Keratinocyte (primary cell): ENCODE data around the gene IBSP. TPM values are rescaled to one million over a fixed set of nuclear protein-coding genes. Genes with fewer than 3 reads are reported as not detected.
A peak's percentile ranks its signal among the peaks of the same experiment; 100 is the strongest.

ENCODE experiments used
- DNase-seq: peaks from one replicate; pipeline ENCODE4 v3.0.0-alpha.2; 2011; ENCODE audit warnings: low read depth, missing footprints, low spot score
- FAIRE-seq: peaks from 2 replicates; lab custom pipeline; 2011; peaks lifted over from hg19 to GRCh38; lab: Jason Lieb, UNC
- H2AFZ ChIP-seq: 2 replicates; pipeline ENCODE4 v1.6.0; 2012; ENCODE audit warnings: low read length, control low read depth, inconsistent platforms; ENCODE audit not compliant: control insufficient read depth
- H3K27ac ChIP-seq: 2 replicates; pipeline ENCODE4 v1.5.1; 2011; ENCODE audit warnings: low read length; ENCODE audit not compliant: control insufficient read depth, insufficient read depth
- H3K27me3 ChIP-seq: 3 replicates; pipeline ENCODE4 v1.6.0; 2011; ENCODE audit warnings: low read length; ENCODE audit not compliant: control insufficient read depth, insufficient read depth; ENCODE audit errors: extremely low read depth
- H3K36me3 ChIP-seq, 2 experiments: 2 replicates in 1 of 2; 3 replicates in 1 of 2; pipeline ENCODE4 v1.5.1; 2011; ENCODE audit warnings: low read length in 2 of 2, mild to moderate bottlenecking in 1 of 2; ENCODE audit not compliant: control insufficient read depth in 2 of 2, insufficient read depth in 2 of 2; ENCODE audit errors: extremely low read depth in 1 of 2
- H3K4me1 ChIP-seq: 3 replicates; pipeline ENCODE4 v1.5.1; 2011; ENCODE audit warnings: low read length; ENCODE audit not compliant: control insufficient read depth, insufficient read depth; ENCODE audit errors: extremely low read depth
- H3K4me2 ChIP-seq: 3 replicates; pipeline ENCODE4 v1.6.0; 2011; ENCODE audit warnings: low read depth, low read length; ENCODE audit not compliant: control insufficient read depth, insufficient read depth; ENCODE audit errors: extremely low read depth
- H3K4me3 ChIP-seq, 3 experiments: fragments of 200-600 bp in 1 of 3; sonication (generic) in 1 of 3; 2 replicates in 2 of 3; 3 replicates in 1 of 3; pipeline ENCODE4 v1.5.1; 2011 to 2016; ENCODE audit warnings: low read length in 3 of 3, mild to moderate bottlenecking in 3 of 3, control low read depth in 2 of 3, inconsistent platforms in 1 of 3, low read depth in 1 of 3, mixed read lengths in 1 of 3, mixed run types in 1 of 3, moderate library complexity in 1 of 3; ENCODE audit not compliant: control insufficient read depth in 2 of 3, insufficient read depth in 2 of 3; ENCODE audit errors: extremely low read depth in 1 of 3
- H3K79me2 ChIP-seq: 2 replicates; pipeline ENCODE4 v1.6.0; 2012; ENCODE audit warnings: low read length; ENCODE audit not compliant: control insufficient read depth, insufficient read depth
- H3K9ac ChIP-seq: 3 replicates; pipeline ENCODE4 v1.6.0; 2011; ENCODE audit warnings: low read length; ENCODE audit not compliant: control insufficient read depth, insufficient read depth; ENCODE audit errors: extremely low read depth
- H3K9me1 ChIP-seq: 3 replicates; pipeline ENCODE4 v1.6.0; 2011; ENCODE audit warnings: low read length; ENCODE audit not compliant: control insufficient read depth, insufficient read depth; ENCODE audit errors: extremely low read depth
- H3K9me3 ChIP-seq: 2 replicates; pipeline ENCODE4 v1.5.1; 2012; ENCODE audit warnings: low read depth, low read length; ENCODE audit not compliant: control insufficient read depth
- H4K20me1 ChIP-seq: 3 replicates; pipeline ENCODE4 v1.6.0; 2011; ENCODE audit warnings: low read length; ENCODE audit not compliant: control insufficient read depth, insufficient read depth; ENCODE audit errors: extremely low read depth
- EZH2 ChIP-seq: IDR thresholded peaks from one replicate; pipeline ENCODE4 v1.6.1; 2012; ENCODE audit warnings: inconsistent platforms, mild to moderate bottlenecking, low read length, moderate library complexity
- dilution Hi-C: fragments of 300-500 bp; cut with MboI; formaldehyde crosslinking; loops from one replicate; pipeline ENCODE4 v1.7.0; 2020; ENCODE audit warnings: low sequenced_read_pairs; ENCODE audit not compliant: extremely low pct_ligation_motif_present
- polyA plus RNA-seq, 5 experiments: library from polyadenylated mRNA; depleted of rRNA in 3 of 5; stranded (reverse) in 3 of 5; stranded (forward) in 1 of 5; unstranded in 1 of 5; fragments of >200 nt; gene quantifications; 1 replicate in 1 of 5; 2 replicates in 3 of 5; 3 replicates in 1 of 5; pipeline versions ENCODE4 v1.2.1 to v1.2.3, GENCODE V29; 2011 to 2012; ENCODE audit warnings: missing spikeins in 2 of 5, low read depth in 1 of 5, low replicate concordance in 1 of 5
- TF ChIP-seq, protein P1 (sequence below), 3 experiments: IDR thresholded peaks in 1 of 3; conservative IDR thresholded peaks in 1 of 3; optimal IDR thresholded peaks in 1 of 3; 2 replicates in 2 of 3; 3 replicates in 1 of 3; pipeline versions ENCODE3 to v1.5.1; 2011; ENCODE audit warnings: low read length in 3 of 3, mild to moderate bottlenecking in 3 of 3, moderate library complexity in 2 of 3, control low read depth in 1 of 3, inconsistent platforms in 1 of 3; ENCODE audit not compliant: insufficient read depth in 2 of 3; ENCODE audit errors: extremely low read depth in 1 of 3

The IBSP gene
- polyA plus RNA-seq, 1 donor (not counting 4 experiments of a cell fraction or from before 2014, with no cell fraction given), result not detected

DNA sequence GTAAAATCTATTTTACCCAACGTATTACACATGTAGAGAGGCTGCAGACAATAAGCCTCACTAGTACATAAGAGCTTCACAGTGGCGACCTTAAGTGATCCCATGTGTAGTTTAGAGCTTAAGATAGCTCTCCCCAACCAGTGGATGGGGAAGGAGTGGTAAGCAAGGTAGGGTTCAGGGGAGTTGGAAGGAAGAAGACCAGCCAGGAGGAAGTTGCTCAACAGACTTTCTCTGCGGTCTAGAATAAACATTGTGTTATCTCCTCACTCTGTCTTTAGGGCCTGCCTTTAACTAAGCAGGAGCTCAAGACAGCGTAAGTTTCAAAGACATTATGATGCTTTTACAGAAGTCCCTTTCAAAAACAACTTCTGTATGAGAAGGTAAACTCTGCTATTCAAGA is 50.3 kb downstream of the IBSP start:
- dilution Hi-C loops, result loop anchor here (25.0 kb wide), 2 partner anchors 113 to 363 kb away; no protein-coding TSS in a partner anchor
- H4K20me1 ChIP-seq, result no peaks in the 10 kb centered on the region
- no peaks in the 10 kb centered on the region for H3K9me3 ChIP-seq
- FAIRE-seq (peak; percentile 60), DNase-seq (no peak)
- H3K4me1 ChIP-seq, result peaks cover 3% of the 10 kb centered on the region
- H3K4me3 ChIP-seq, result no peak overlapping the region
- H3K79me2 ChIP-seq, result no peaks in the 10 kb centered on the region
- H3K9me1 ChIP-seq, result no peaks in the 10 kb centered on the region
- H2AFZ ChIP-seq, result no peak overlapping the region
- H3K4me2 ChIP-seq, result no peak overlapping the region
- no peak overlapping the region for H3K9ac ChIP-seq
- peaks cover 7% of the 10 kb centered on the region for H3K27me3 ChIP-seq
- TF ChIP-seq EZH2, result no peak
- TF ChIP-seq, protein P1, sequence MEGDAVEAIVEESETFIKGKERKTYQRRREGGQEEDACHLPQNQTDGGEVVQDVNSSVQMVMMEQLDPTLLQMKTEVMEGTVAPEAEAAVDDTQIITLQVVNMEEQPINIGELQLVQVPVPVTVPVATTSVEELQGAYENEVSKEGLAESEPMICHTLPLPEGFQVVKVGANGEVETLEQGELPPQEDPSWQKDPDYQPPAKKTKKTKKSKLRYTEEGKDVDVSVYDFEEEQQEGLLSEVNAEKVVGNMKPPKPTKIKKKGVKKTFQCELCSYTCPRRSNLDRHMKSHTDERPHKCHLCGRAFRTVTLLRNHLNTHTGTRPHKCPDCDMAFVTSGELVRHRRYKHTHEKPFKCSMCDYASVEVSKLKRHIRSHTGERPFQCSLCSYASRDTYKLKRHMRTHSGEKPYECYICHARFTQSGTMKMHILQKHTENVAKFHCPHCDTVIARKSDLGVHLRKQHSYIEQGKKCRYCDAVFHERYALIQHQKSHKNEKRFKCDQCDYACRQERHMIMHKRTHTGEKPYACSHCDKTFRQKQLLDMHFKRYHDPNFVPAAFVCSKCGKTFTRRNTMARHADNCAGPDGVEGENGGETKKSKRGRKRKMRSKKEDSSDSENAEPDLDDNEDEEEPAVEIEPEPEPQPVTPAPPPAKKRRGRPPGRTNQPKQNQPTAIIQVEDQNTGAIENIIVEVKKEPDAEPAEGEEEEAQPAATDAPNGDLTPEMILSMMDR (optimal IDR thresholded peaks at IDR 0.05 in 1 of 3, IDR thresholded peaks at IDR 0.05 in 1 of 3, conservative IDR thresholded peaks at IDR 0.05 in 1 of 3; ENCODE audit: extremely low read depth in 1 of 3, insufficient read depth in 2 of 3, low read length in 3 of 3), result no peak
- H3K36me3 ChIP-seq, result no peaks in the 10 kb centered on the region
- no peak overlapping the region for H3K27ac ChIP-seq

DNA sequence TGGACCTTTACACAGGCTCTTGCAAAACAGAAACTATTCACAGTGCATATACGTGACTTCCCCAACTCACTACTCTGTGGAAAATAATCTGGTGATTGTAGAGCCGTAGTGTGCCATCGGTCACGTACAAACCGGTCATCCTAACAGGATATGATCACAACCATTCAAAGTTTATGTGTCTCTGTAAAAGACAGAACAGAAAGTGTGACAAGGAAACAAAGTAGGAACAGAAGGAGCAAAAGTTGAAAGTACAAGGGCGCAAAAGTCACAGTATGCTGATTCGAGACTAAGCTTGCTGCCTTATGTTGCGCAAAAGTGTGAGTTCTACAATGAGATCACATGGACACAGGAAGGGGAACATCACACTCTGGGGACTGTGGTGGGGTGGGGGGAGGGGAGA is 52.0 kb downstream of the IBSP start:
- H4K20me1 ChIP-seq, result no peaks in the 10 kb centered on the region
- no peak overlapping the region for H2AFZ ChIP-seq
- H3K36me3 ChIP-seq, result no peaks in the 10 kb centered on the region
- DNase-seq (no peak), FAIRE-seq (no peak)
- no peaks in the 10 kb centered on the region for H3K79me2 ChIP-seq
- H3K9ac ChIP-seq, result no peak overlapping the region
- no peak overlapping the region for H3K4me3 ChIP-seq
- H3K9me1 ChIP-seq, result no peaks in the 10 kb centered on the region
- H3K4me1 ChIP-seq, result peaks cover 3% of the 10 kb centered on the region
- H3K9me3 ChIP-seq, result no peaks in the 10 kb centered on the region
- peaks cover 4% of the 10 kb centered on the region for H3K27me3 ChIP-seq
- dilution Hi-C loops, result loop anchor here (25.0 kb wide), 2 partner anchors 111 to 361 kb away; no protein-coding TSS in a partner anchor
- H3K4me2 ChIP-seq, result no peak overlapping the region
- H3K27ac ChIP-seq, result no peak overlapping the region
- TF ChIP-seq, protein P1 (optimal IDR thresholded peaks at IDR 0.05 in 1 of 3, IDR thresholded peaks at IDR 0.05 in 1 of 3, conservative IDR thresholded peaks at IDR 0.05 in 1 of 3; ENCODE audit: extremely low read depth in 1 of 3, insufficient read depth in 2 of 3, low read length in 3 of 3), result no peak
- no peak for TF ChIP-seq EZH2
